ENCODE data around the gene ZNF280D.
"Not testable (repeated sequence)": the region's sequence is repeated elsewhere in the genome, so short reads cannot be mapped to it uniquely, and the experiment has no call there.

Gene ZNF280D

DNA sequence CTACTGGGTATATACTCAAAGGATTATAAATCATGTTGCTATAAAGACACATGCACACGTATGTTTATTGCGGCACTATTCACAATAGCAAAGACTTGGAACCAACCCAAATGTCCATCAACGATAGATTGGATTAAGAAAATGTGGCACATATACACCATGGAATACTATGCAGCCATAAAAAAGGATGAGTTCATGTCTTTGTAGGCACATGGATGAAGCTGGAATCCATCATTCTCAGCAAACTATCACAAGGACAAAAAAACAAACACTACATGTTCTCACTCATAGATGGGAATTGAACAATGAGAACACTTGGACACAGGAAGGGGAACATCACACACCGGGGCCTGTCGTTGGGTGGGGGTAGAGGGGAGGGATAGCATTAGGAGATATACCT lies 23.8 kb downstream of the ZNF280D start:
- not testable (repeated sequence) for DNase-seq

DNA sequence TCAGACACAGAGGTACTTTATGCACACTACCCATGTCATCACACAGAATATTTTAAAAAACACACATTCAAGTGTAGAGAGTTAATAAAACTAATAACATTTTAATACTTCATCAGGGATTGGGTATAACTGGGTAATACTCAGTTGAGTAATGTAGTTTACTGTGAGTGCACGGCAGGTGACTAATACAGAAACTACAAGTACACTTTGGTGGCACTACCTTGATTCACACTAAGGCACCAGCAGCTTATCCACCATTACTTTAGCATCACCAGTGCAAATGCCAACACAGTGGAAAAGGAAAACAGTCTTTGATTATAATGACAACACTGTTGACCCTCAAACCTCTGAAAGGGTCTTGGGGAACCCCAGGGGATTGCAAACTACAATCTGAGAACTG lies 33.6 kb downstream of the ZNF280D start:
- DNase-seq: no peak

DNA sequence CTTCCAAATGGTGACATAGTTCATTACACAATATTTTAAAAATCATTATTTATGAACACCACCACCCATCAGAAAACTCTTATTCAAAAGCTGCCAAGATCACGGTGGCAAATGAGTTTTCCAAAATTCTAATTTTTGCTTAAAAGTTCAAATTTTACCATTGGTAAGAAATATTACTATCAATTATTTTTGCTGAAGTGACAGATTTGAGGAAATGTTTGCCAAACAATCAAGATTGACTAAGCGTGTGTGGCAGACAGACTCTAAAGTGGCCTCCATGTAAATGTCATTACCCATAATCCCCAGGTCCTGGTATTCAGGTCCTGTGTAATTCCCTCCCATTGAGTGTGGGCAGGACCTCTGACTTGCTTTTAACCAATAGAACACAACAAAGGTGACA lies 35.0 kb downstream of the ZNF280D start:
- DNase-seq: no peak

DNA sequence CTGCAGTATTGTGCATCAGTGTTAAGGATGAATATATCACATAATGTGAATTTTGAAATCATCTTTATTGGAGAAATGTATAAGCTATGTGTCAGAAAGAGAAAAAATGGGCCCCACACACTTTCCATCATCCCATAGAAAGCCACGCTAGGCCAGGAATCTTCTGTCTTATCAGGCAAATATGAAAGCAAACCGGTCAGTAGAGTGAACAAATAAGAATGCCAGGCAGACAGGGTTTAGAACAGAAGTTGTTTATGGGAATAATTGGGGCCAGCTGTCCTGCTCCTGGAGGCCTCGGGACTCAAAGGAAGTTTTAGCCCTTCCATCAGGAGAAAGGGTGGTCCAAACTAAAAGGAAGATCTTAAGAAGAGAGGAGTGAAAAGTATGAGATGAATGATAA lies 39.5 kb downstream of the ZNF280D start:
- no peak for DNase-seq

DNA sequence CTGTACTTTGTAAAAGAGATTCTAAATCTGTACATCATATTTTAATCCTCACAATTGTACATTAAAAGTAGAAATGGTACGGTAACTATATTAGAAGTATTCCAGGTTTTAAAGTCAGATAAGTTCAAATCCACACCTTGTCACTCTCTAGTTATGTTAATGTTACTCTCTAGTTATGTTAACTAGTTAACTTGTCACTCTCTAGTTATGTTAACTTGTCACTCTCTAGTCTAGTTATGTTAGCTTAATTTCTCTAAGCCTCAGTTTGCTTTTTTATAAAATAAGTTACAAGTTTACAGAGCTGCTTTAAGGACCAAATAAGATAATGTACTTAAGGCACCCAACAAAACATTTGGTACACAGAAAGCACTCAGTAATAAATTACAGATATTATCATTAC lies 42.6 kb downstream of the ZNF280D start:
- DNase-seq: no peak

DNA sequence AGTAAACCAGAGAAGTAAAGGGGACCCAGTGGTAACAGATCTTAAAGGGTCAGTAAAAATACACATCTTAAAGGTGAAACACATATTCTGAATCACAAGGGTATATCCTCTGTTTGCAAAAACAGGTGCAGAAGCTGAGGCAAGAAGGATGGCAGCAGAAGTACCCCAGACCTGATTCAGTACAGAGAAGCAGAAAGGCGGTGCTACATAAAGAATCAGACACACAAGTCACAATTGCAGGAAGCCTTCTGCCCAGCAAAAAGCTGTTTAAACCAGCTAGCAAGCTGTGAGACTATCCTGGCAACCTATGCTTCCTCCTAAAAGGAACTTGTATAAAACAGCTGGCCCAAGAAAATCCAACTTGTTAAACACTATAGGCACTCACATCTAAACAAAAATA lies 49.4 kb downstream of the ZNF280D start:
- no peak for DNase-seq

DNA sequence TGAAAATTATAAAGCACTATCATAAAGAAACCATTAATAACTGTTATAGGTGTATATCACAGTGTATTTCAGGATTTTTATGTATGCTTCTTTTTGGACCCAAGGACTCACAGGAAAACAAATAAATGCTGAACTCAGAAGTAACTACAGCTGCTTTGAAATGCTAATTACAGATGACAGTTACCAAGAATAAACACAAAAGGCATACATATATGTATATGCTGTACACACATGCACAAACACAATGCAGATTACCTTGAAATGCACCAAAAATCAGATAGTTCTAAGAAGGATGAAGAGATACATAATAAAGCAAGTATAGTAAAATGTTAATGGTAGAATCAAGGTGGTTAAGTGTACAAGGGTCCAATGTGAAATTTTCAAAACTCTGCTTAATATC lies 52.2 kb downstream of the ZNF280D start:
- DNase-seq: no peak

DNA sequence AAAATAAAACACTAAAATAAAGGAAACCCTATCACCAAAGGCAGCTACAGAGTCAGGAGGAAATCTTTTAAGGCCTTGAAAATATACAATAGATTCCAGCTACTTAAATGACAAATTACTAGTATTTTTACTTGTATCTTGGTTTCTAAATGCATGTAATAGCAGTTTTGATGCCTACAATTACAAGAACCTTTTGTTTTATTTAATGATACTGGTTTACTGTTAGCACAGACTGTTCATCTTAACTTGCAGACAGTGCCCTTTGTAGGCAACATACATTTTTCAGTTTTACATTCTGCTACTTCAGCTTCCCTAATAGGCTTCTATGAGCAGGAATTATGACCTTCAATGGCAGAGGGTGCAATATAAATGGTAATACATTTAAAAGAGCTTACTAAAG lies 54.1 kb downstream of the ZNF280D start:
- DNase-seq: no peak

DNA sequence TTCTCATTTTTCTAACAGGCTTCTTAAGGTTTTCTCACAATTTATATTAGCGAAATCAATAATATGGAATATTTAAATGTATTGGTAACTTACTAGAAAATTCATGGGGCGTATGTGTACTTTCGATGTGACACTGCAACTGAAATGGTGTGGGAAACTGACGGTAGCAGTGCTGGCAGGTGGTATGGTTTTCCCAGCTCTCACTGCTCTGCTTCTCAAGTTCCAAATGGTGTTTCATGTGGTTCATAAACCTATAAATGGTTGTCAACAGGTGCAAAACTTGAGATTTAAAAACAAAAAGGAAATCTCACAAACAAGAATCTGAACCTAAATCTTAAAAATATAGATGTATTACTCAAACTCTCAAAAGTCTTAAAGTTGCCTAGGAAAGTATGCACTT lies 54.7 kb downstream of the ZNF280D start:
- no peak for DNase-seq

DNA sequence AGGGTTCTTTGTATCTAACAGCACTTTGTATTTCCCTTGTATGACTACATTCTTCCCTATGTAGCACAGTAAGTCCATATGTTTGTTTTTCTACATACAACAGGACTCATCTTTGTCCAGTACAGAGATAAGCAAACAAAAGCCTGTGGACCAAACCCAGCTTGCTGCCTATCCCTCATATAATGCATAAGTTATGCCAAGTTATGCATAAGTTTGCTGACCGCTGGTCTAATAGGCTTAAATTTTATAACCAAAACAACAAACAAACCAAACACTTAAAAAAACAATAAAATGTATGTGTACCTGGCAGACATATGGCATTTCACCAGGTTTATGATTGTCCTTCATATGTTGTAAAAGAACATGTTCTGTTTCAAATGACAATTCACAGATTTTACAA lies 56.0 kb downstream of the ZNF280D start:
- DNase-seq: no peak

DNA sequence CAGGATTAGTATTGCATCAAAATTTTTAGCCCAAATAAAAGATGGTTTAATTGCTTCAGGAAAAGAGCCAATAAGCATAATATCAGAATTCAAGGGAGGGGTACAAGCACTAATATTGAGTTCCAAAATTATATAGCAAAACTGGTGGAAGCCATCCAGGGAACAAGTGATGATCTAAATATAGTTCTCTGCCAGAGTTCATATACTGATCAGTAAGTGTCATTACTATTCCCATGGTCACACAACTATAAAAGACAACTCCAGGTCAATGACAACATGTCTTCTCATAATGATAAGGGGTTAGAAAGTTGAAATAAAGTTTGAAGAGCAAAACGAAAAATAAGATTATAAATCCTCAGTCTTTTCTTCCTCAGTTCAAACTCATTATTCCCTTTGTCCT lies 57.4 kb downstream of the ZNF280D start:
- DNase-seq: no peak

DNA sequence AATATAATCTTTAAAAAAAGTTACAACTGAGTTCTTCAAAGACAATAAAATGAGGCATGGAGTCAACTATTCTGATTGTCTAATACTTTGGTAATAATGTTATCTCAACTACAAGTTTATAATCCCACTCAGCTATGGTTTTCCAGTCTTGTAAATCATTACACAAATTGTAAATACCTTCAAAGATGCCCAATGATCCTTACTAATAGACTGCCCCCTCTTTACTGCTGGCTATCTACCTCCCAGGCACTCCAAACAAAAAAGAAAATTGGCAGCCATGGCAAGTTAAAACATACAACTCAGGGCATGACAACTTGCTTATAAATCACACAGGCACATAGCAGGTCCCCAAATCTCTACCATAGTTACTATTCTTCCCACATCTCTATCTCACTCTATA lies 58.5 kb downstream of the ZNF280D start:
- no peak for DNase-seq

DNA sequence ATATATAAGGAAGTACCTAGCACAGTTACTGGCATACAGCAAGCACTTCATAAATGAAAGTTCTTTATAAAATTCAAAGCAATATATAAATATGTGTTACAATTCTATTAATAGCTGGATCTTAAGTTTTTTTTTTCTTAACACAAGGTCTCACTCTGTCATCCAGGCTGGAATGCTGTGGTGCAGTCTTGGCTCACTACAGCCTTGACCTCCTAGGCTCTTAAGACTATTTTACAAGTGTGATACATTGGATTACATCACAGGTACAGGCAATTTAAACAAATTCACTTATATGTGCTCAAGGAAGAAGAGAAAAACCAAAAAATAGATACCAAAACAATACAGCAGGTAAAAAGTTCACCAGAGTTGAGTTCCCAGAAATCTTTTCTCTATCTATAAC lies 60.6 kb downstream of the ZNF280D start:
- DNase-seq: no peak

DNA sequence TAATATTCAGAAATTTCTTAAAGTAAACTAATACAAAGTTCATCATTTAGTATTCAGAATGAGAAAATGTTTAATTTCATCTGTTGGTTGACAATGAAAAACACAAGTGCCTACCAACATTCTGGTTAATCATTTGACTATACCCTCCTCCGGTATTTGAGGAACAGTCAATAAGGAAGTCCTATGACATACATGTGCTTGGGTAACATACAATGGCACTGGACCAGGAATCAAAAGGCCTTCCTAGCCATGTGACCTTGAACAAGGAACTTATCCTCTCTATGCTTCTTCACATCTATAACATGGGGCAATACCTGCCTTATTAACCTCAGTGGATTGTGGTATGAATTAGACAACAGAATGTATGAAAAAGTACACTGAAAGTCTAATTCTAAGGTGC lies 65.8 kb downstream of the ZNF280D start:
- no peak for DNase-seq

DNA sequence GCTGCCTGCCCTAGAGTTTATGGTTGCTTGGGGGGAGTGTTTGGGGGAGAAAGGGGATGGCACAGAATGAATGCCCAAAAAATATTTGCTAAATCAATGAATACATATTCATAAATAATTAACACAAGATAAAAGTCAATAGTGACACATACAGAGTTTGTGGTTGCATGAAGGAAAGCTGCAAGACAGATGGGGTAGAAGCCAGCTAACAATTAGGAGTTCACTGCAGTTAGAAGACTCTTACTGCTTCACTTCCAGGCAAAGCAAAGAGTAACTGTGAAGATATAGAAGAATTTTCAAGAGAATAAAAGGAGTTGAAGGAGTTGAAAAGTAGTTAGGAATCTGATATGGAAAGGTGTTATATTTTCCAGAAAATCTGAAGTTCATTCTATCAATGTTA lies 72.4 kb downstream of the ZNF280D start:
- DNase-seq: no peak

DNA sequence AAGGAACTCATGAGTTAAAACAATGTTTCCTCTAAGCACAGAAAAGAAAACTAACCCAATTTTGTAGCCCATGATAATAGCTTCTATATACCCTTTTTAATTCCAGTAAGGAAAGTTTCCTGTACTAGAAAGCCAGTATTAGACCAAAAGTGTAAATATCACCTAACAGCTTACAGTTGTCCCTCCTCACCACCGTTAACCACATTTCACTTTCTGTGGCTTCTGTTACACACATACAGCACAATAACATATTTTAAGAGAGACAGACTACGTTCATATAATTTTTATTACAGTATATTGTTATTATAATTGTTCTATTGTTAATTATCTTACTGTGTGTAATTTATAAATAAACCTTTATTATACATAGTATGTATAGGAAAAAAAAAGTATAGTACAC lies 74.1 kb downstream of the ZNF280D start:
- no peak for DNase-seq

DNA sequence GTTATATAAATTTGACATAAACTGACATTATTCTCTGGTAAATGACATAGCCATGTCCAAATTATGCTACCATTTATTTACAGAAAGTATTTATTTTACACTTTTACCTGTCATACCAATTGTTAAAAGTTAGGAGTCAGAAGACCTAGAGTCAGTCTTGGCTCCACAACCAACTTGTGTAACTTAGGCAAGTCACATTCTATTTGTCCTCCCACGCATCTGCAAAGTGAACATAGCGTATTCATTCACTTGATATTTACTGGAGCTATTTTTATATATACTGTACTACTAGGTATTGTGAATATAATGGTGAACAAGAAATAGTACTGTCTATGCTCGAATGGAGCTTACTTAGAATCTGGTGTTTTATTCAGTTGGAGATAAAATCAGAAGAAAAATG lies 78.7 kb downstream of the ZNF280D start:
- no peak for DNase-seq

DNA sequence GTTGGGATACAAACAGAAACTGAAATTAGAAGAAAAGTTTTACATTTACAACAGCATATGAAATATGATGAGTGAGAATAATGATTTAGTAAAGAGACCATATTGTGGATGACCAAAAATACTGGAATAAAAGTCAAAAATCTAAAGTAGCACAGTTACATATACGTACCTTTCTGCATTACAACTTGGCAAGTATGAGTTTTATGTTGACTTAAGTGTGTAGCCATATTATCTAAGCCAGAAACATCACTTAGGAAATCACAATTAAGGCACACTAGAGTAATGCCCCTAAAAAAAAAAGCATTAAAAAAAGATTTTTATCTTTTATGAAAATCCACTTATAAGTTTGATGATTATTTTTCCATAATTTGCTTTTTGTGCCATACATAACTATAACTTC lies 79.1 kb downstream of the ZNF280D start:
- DNase-seq: no peak

DNA sequence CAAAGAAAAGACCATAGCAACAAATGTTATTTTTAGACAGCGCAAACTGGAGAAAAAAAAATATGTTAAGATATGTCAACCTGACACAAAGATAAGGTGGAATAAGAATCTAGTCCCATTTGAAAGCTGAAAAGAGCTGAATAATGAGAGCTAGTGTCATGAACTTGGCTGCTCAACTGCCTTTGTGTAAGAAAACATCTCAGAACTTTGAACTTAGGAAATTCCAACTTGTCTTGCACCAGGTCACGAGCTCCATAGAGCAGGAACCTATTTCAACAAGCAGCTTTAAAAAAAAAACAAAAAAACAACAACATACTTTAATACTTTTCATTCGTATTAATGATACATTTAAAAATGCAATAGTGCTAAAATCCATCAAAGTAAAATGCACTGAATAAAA lies 79.5 kb downstream of the ZNF280D start:
- no peak for DNase-seq

DNA sequence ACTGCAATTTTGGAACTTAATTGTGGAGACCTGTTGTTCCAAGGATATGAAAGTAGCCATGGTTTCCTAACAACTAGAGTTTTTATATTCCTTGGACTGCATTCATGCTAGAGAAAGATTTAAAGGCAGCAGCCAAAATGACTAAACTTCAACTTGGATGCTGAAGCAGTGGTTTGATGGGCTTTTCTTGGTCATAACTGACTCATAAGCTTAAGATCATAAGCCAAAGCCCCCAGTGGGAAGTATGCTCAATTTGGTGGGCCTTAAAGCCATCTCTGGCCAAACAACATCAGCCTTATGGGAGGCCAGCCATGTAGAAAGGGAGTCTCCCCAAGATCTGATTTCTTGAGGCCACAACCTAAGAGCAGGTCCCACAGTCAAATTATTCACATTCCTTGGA lies 80.2 kb downstream of the ZNF280D start:
- DNase-seq: no peak

DNA sequence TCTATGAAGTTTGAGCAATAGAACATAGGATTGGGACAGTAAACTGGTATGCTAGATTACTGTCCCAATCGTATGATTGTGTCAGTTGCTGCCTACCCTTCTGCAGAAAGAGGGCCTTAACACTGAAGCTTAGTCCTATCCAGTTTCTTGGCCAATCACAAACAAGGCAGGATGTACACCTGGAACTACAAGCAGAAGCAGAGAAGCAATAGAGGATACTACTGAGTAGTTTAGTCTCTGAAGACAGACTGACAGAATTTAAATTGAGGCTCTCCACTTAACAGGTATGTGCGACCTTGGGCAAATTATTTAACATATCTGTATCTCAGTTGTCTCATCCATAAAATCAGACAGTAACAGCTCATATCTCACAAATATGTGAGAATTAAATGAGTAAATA lies 85.0 kb downstream of the ZNF280D start:
- DNase-seq: no peak

DNA sequence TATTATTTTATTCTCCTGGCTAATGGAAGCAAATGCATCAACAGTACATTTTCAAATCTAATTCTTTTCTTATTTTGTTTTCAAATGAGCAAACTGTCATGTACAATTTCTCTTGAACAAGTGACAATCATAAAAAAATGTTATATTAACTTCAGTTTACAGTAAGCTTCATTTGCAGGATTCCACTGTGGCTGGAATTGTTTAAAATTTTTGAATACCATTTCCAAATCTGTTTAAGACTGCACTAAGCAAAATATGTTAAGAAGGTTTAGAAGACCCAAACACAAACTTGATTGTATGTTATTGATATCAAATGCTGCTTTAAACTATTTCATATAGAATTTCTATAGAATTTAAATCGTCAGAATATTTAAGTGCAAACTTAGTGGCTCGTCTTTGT lies 92.8 kb downstream of the ZNF280D start:
- no peak for DNase-seq

DNA sequence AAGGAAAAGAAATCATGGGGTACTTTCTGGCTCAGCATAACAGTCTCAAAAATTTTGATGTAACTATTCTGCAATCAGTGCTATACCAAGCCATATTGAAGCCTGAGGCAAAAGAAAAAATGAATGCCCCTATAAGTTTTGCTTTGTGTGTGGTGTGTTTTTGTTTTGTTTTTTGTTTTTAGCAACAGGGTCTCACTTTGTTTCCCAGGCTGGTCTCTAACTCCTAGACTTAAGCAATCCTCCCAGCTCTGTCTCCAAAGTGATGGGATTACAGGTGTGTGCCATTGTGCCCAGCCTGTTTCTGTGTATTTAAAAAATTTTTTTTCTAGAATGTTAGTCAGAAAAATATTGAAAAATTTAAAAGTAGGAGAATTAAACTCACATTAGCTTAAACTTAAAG lies 93.2 kb downstream of the ZNF280D start:
- DNase-seq: no peak

DNA sequence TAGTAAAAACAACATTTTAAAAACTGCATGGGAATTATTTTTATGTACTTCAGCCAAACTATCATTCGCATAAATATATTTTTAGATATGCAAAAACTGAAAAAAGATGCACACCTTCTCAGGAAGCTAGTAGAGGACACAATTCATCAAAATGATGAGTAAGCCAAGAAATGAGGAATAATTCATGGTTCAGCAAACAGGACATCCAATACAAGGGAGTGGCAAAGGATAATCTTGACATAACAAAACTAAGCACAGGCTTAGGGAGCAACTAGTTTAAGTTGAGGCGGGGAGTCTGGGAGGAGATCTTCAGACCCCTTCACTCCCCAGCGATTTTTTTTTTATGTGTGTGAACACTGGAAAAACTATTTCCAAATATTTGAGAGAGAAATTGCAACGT lies 93.7 kb downstream of the ZNF280D start:
- no peak for DNase-seq

DNA sequence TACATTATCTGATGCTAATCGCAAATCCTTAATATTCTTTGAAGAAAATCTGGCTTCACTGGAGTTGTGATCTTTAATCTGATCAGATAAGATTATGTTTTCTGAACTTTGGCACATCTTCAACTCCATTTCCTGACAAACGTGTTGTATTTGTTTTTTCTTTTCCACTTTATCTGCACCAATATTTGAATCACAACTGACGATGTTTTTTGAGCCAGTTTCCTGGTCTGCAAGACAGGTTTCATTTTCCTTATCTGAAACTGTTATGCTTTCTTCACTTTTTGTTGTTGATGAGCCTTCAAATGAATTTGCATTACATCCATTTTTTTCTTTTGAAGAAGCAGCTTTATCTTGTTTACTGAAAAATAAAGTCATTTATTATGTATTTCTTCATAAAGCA lies 101.5 kb downstream of the ZNF280D start:
- DNase-seq: no peak

DNA sequence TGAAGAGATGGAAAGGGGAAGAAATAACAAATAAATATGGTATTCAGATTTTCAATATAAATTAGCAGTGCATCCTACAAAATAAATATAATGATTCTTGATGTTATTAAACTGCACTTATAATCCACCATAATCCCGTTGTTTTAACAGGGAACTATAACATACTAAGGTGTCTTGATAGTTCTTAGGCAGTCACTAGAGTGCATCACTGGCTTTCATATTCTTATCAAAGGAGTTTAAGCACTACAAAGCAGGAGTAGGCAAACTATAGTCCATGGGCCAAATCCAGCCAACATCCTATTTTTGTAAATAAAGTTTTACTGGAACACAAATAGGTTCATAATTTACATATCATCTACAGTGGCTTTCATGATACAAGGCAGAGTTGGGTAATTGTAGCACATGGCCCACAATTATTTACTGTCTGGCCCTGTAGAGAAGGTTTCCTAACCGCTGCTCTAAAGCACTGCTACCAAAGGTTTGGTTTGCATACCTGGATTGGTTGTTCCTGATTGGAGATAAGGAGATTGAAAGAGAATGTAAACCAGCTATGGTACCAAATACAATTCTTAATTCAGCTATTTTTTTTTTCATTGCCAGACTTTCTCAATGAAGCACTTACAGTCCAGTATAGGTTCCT lies 104.3 kb downstream of the ZNF280D start:
- no peak for DNase-seq

All from NCI-H524 treated with DMSO at 0.1 percent for 48 hours (cell line).